Smooth muscle cell (in vitro differentiated cells): ENCODE data around the gene CDK14. TPM values are rescaled to one million over a fixed set of nuclear protein-coding genes. Genes with fewer than 3 reads are reported as not detected.

Experiments used
- DNase-seq: peaks from one replicate; lab custom pipeline; 2025; ENCODE audit not compliant: unreplicated experiment; lab: John Stamatoyannopoulos, UW
- H2AFZ ChIP-seq: fragments of 200-600 bp; sonication (generic); 2 replicates; pipeline ENCODE4 v1.6.0; 2016; ENCODE audit warnings: antibody characterized with exemption, low read depth, mild to moderate bottlenecking
- H3F3A ChIP-seq: fragments of 200-600 bp; sonication (generic); 2 replicates; pipeline ENCODE4 v1.6.0; 2017; ENCODE audit warnings: antibody characterized with exemption, low read depth
- H3K27ac ChIP-seq: fragments of 200-600 bp; sonication (generic); 2 replicates; pipeline ENCODE4 v1.5.1; 2016; ENCODE audit warnings: low read depth, mild to moderate bottlenecking
- H3K27me3 ChIP-seq: fragments of 200-600 bp; sonication (generic); 2 replicates; pipeline ENCODE4 v1.6.1; 2016; ENCODE audit warnings: low read depth, mild to moderate bottlenecking
- H3K36me3 ChIP-seq: fragments of 200-600 bp; sonication (generic); 2 replicates; pipeline ENCODE4 v1.5.1; 2016; ENCODE audit warnings: low read depth
- H3K4me1 ChIP-seq: fragments of 200-600 bp; sonication (generic); 2 replicates; pipeline ENCODE4 v1.5.1; 2016; ENCODE audit warnings: low read depth
- H3K4me2 ChIP-seq: fragments of 200-600 bp; sonication (generic); 2 replicates; pipeline ENCODE4 v1.6.0; 2016; ENCODE audit warnings: mild to moderate bottlenecking
- H3K4me3 ChIP-seq: fragments of 200-600 bp; sonication (generic); 2 replicates; pipeline ENCODE4 v1.5.1; 2016; ENCODE audit warnings: mild to moderate bottlenecking
- H3K79me2 ChIP-seq: fragments of 200-600 bp; sonication (generic); 2 replicates; pipeline ENCODE4 v1.6.0; 2016; ENCODE audit warnings: low read depth, mild to moderate bottlenecking
- H3K9ac ChIP-seq: fragments of 200-600 bp; sonication (generic); 2 replicates; pipeline ENCODE4 v1.6.0; 2016; ENCODE audit warnings: low read depth
- H3K9me3 ChIP-seq: fragments of 200-600 bp; sonication (generic); replicated peaks from 2 replicates; pipeline ENCODE4 v1.5.1; 2016; ENCODE audit warnings: low read depth
- H4K20me1 ChIP-seq: fragments of 200-600 bp; sonication (generic); 2 replicates; pipeline ENCODE4 v1.6.0; 2016; ENCODE audit warnings: low read depth
- CTCF ChIP-seq: fragments of 200-600 bp; sonication (generic); IDR thresholded peaks from 2 replicates; pipeline ENCODE4 v1.5.1; 2017; ENCODE audit warnings: borderline replicate concordance, mild to moderate bottlenecking, antibody characterized with exemption; ENCODE audit not compliant: insufficient read depth, poor library complexity, severe bottlenecking
- WGBS: methylation state at CpG from one replicate; pipeline ENCODE4 v1.1.7; 2016; ENCODE audit warnings: low lambda C conversion rate; 5-methylcytosine and 5-hydroxymethylcytosine counted together
- polyA plus RNA-seq: library from polyadenylated mRNA; unstranded; fragments of >200 nt; fragmentation: Nextera tagmentation; extraction: Ambion mirVana; gene quantifications from 2 replicates; pipeline ENCODE4 v1.2.1, GENCODE V29; 2016
- total RNA-seq: library from RNA; depleted of rRNA; stranded (reverse); fragments of >200 nt; gene quantifications from 2 replicates; pipeline ENCODE4 v1.2.3, GENCODE V29; 2014

CDK14 gene
- total and polyA plus RNA-seq, 2 experiments from 2014 or later, result 4.1 to 5.3 TPM

GRCh38 chr7:91164506-91164905, 568.4 kb downstream of the CDK14 start:
- H3K36me3 ChIP-seq, result no peaks in the 10 kb centered on the region
- H3K4me3 ChIP-seq, result peak overlapping the region; percentile 21
- peak overlapping the region; percentile 66 for H2AFZ ChIP-seq
- peak overlapping the region; percentile 92 for H3K9ac ChIP-seq
- H3K79me2 ChIP-seq, result no peaks in the 10 kb centered on the region
- H3K27me3 ChIP-seq, result no peaks in the 10 kb centered on the region
- peak overlapping the region; percentile 83 for H3K4me2 ChIP-seq
- no peak for TF ChIP-seq CTCF
- 76% methylated on average over 2 of the region's 2 CpGs for WGBS
- DNase-seq, result no peak
- H4K20me1 ChIP-seq, result no peaks in the 10 kb centered on the region
- peaks cover 20% of the 10 kb centered on the region for H3F3A ChIP-seq
- H3K9me3 ChIP-seq, result no peaks in the 10 kb centered on the region
- peaks cover 12% of the 10 kb centered on the region for H3K4me1 ChIP-seq
- H3K27ac ChIP-seq, result peak overlapping the region; percentile 99

- Histone ChIP-seq H3K79me2 (no peaks in the 10 kb centered on the region), H3K9me3 (no peaks in the 10 kb centered on the region), H3K4me3 (peak overlapping the region; percentile 21), H3K27me3 (no peaks in the 10 kb centered on the region), H2AFZ (peak overlapping the region; percentile 66), H3K9ac (peak overlapping the region; percentile 92), H3K36me3 (no peaks in the 10 kb centered on the region), H3K4me1 (peaks cover 16% of the 10 kb centered on the region), H3K4me2 (peak overlapping the region; percentile 83), H3F3A (peaks cover 20% of the 10 kb centered on the region), H3K27ac (peak overlapping the region; percentile 99), H4K20me1 (no peaks in the 10 kb centered on the region)
- no peak for DNase-seq
- 10% methylated on average over 9 of the region's 9 CpGs for whole genome bisulfite sequencing
- TF ChIP-seq CTCF, result no peak
Measured at GRCh38 chr7:91165006-91165845, 569.1 kb downstream of the CDK14 start.

GRCh38 chr7:91165846-91166230, 569.7 kb downstream of the CDK14 start:
- Histone ChIP-seq H3K9me3 (no peaks in the 10 kb centered on the region), H3K36me3 (no peaks in the 10 kb centered on the region), H3K27me3 (no peaks in the 10 kb centered on the region), H3K4me1 (peaks cover 16% of the 10 kb centered on the region), H3K4me3 (no peak overlapping the region), H3K4me2 (peak overlapping the region; percentile 83), H3K79me2 (no peaks in the 10 kb centered on the region), H3K27ac (peak overlapping the region; percentile 99), H3K9ac (no peak overlapping the region), H2AFZ (no peak overlapping the region), H4K20me1 (no peaks in the 10 kb centered on the region), H3F3A (peaks cover 20% of the 10 kb centered on the region)
- WGBS, result 88% methylated on average over 1 of the region's 1 CpG
- no peak for TF ChIP-seq CTCF
- DNase-seq, result no peak
